Mucosa of rectum (tissue), 2 donors: ENCODE results near the gene ING4.

ENCODE experiments used
- H3K27ac ChIP-seq, 2 donors: one replicate each; pipeline ENCODE4 v1.7.0; 2013; ENCODE audit warnings: inconsistent platforms in 2 of 2, low read depth in 2 of 2, low read length in 2 of 2
- H3K27me3 ChIP-seq, 2 donors: one replicate each; pipeline ENCODE4 v1.7.0; 2013; ENCODE audit warnings: low read length in 2 of 2; ENCODE audit not compliant: control insufficient read depth in 2 of 2, insufficient read depth in 2 of 2
- H3K36me3 ChIP-seq, 2 donors: one replicate each; pipeline ENCODE4 v1.7.0; 2013; ENCODE audit warnings: low read length in 2 of 2; ENCODE audit not compliant: control insufficient read depth in 2 of 2, insufficient read depth in 2 of 2
- H3K4me1 ChIP-seq, 2 donors: one replicate each; pipeline ENCODE4 v1.7.0; 2013; ENCODE audit warnings: low read length in 2 of 2, mild to moderate bottlenecking in 1 of 2; ENCODE audit not compliant: control insufficient read depth in 2 of 2, insufficient read depth in 2 of 2
- H3K4me3 ChIP-seq, 2 donors: one replicate each; pipeline ENCODE4 v1.7.0; 2013; ENCODE audit warnings: low read length in 2 of 2
- H3K9ac ChIP-seq, 2 donors: one replicate each; pipeline ENCODE4 v1.7.0; 2013; ENCODE audit warnings: low read length in 2 of 2, low read depth in 1 of 2, mild to moderate bottlenecking in 1 of 2
- H3K9me3 ChIP-seq, 2 donors: one replicate each; pipeline ENCODE4 v1.7.0; 2013; ENCODE audit warnings: low read length in 2 of 2; ENCODE audit not compliant: control insufficient read depth in 2 of 2
- donor health status: healthy.
- donor health status: Normal muscosa, but diverticular disease.

ING4 gene

DNA sequence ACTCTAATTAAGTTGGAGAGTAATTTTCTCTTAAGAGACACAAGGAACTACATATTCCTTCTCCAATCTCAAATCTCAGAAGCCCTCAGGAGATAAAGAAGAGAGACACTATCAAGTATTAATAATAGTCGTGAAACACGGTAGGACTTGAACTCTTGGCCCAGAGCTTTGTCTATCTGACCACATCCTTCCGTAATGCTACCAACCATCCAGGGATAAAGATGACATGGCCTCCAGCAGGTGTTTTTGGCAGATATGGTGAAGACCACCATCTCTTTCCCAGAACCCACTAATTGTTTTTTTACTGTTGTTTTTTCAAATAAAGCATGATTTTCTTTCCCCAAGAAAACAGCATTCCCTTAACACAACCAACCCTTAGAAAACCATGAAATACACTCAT is 22.9 kb upstream of the ING4 start:
- H3K9me3 ChIP-seq, result no peaks in the 10 kb centered on the region
- no peaks in the 10 kb centered on the region for H3K27me3 ChIP-seq
- H3K27ac ChIP-seq, result no peak overlapping the region
- H3K4me1 ChIP-seq, result peaks cover 23 to 27% of the 10 kb centered on the region in 2 donors
- peaks cover 11 to 21% of the 10 kb centered on the region in 2 donors for H3K36me3 ChIP-seq
- no peak overlapping the region for H3K9ac ChIP-seq
- no peak overlapping the region for H3K4me3 ChIP-seq

DNA sequence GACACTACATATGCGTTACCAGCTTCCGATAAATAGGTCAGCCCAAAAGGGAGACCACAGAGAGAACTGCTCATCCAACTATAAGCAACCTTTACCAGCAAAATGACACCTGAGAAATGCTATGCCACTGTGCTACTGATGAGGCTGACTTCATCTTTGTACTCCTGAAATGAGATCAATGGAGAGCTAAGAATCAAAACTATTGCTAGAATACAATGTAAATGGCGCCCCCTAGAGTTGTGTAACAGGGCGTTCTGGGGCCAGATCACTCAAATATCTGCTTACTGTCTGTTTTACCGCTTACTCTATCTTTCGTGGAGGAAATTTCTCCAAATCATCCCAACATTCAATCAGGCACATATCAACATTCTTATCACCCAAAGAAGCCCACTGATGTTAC is 21.7 kb upstream of the ING4 start:
- Histone ChIP-seq H3K9me3 (no peaks in the 10 kb centered on the region), H3K36me3 (peaks cover 15 to 26% of the 10 kb centered on the region in 2 donors), H3K4me1 (peaks cover 14 to 21% of the 10 kb centered on the region in 2 donors), H3K27ac (no peak overlapping the region), H3K4me3 (no peak overlapping the region), H3K27me3 (no peaks in the 10 kb centered on the region), H3K9ac (no peak overlapping the region)

DNA sequence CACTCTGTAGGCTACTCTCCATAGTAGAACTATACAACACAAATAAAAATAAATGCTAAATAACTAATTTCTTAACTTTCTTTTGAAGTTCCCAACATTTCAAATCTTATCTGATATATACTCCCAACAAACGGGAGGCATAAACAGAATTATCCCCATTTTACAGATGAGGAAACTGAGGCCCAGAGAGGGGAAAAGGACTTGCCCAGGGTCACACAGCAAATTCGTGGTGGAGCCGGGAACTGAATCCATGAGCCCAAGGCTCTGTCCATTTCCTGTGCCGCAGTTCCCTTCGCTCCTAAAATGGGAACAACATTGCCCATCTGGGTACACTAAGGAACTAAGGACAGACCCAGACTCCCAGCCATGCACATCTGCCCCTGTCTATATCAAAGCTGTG is 14.0 kb upstream of the ING4 start:
- peak overlapping the region in 1 of 2 donors; percentile 5 for H3K9ac ChIP-seq
- peaks cover 79 to 80% of the 10 kb centered on the region in 2 donors for H3K36me3 ChIP-seq

GRCh38 chr12:6672143-6672542 is 9.2 kb upstream of the ING4 start:
- no peak overlapping the region for H3K9ac ChIP-seq
- no peak overlapping the region for H3K27ac ChIP-seq
- no peaks in the 10 kb centered on the region for H3K27me3 ChIP-seq
- H3K4me1 ChIP-seq, result no peaks in the 10 kb centered on the region
- H3K9me3 ChIP-seq, result no peaks in the 10 kb centered on the region
- no peak overlapping the region for H3K4me3 ChIP-seq
- peaks cover 86 to 90% of the 10 kb centered on the region in 2 donors for H3K36me3 ChIP-seq

More for the DNA sequence above, 14.0 kb upstream of the ING4 start:
- H3K27ac ChIP-seq, result no peak overlapping the region
- H3K27me3 ChIP-seq, result no peaks in the 10 kb centered on the region
- no peak overlapping the region for H3K4me3 ChIP-seq
- no peaks in the 10 kb centered on the region for H3K9me3 ChIP-seq
- H3K4me1 ChIP-seq, result no peaks in the 10 kb centered on the region

DNA sequence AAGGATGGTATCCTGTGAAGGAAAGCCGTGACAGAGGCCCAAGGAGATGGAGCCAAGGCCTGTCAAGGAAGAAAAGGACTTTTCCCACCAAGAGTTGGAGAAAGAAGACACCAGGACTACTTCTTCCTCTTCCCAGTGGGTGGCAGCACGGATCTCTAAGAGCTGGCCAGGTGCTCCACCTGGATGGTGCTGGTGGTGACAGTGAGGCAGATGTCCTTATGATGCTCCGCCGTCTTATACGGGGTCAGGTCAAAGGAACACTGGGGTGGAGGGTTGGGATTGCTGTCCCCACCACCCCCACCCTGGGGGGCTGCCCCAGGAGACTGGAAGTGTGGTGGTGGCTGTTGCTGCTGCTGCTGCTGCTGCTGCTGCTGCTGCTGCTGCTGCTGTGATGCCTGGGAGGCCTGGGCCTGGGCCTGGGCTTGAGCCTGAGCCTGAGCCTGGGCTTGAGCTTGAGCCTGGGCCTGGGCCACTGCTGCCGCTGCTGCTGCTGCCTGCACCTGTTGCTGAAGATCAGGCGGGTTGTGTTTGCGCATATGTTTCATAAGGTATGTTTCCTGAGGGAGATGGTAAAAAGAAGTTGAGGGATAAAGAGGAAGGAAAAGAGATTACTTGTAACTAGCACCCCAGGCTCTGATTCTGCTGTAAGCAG is 4.8 kb upstream of the ING4 start:
- H3K36me3 ChIP-seq, result peaks cover 55 to 56% of the 10 kb centered on the region in 2 donors
- no peak overlapping the region for H3K4me3 ChIP-seq
- no peaks in the 10 kb centered on the region for H3K27me3 ChIP-seq
- peaks cover 2 to 4% of the 10 kb centered on the region in 2 donors for H3K4me1 ChIP-seq
- H3K9ac ChIP-seq, result no peak overlapping the region
- H3K27ac ChIP-seq, result no peak overlapping the region
- no peaks in the 10 kb centered on the region for H3K9me3 ChIP-seq

DNA sequence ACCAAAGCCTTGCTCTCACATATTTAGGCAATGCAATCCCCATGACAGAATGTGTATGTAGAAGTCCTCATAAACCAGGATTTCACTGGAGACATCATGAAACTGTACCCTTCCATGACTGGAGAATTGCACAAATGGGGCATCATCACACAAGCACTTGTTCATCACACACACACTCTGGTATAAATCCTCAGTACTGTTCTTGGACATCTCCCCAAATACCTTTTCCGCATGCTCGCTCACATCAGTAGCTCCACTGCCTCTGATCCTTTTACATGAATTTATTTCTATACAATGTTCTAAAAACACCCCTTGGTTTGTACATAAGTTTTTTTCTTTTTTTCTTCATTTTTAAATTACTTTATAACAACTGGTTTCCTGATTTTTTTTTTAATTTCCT is 3.3 kb upstream of the ING4 start:
- H3K36me3 ChIP-seq, result peaks cover 41 to 42% of the 10 kb centered on the region in 2 donors

GRCh38 chr12:6664902-6665301 is 2.0 kb upstream of the ING4 start:
- H3K27ac ChIP-seq, result no peak overlapping the region
- H3K27me3 ChIP-seq, result no peaks in the 10 kb centered on the region
- H3K9ac ChIP-seq, result no peak overlapping the region
- peaks cover 29 to 30% of the 10 kb centered on the region in 2 donors for H3K36me3 ChIP-seq
- no peak overlapping the region for H3K4me3 ChIP-seq
- H3K4me1 ChIP-seq, result peaks cover 10 to 11% of the 10 kb centered on the region in 2 donors
- no peaks in the 10 kb centered on the region for H3K9me3 ChIP-seq

More for the DNA sequence above, 3.3 kb upstream of the ING4 start:
- Histone ChIP-seq H3K4me1 (peaks cover 10 to 11% of the 10 kb centered on the region in 2 donors), H3K4me3 (no peak overlapping the region), H3K27ac (no peak overlapping the region), H3K9me3 (no peaks in the 10 kb centered on the region), H3K9ac (no peak overlapping the region), H3K27me3 (no peaks in the 10 kb centered on the region)

GRCh38 chr12:6662602-6662905 is 365 bp downstream of the ING4 start:
- H3K27ac ChIP-seq, result peak overlapping the region; percentile 79 to 81
- H3K9ac ChIP-seq, result peak overlapping the region; percentile 78 to 82
- H3K27me3 ChIP-seq, result no peaks in the 10 kb centered on the region
- H3K36me3 ChIP-seq, result peaks cover 16 to 17% of the 10 kb centered on the region in 2 donors
- H3K4me3 ChIP-seq, result peak overlapping the region; percentile 96 to 99
- no peaks in the 10 kb centered on the region for H3K9me3 ChIP-seq
- H3K4me1 ChIP-seq, result peaks cover 10 to 11% of the 10 kb centered on the region in 2 donors

DNA sequence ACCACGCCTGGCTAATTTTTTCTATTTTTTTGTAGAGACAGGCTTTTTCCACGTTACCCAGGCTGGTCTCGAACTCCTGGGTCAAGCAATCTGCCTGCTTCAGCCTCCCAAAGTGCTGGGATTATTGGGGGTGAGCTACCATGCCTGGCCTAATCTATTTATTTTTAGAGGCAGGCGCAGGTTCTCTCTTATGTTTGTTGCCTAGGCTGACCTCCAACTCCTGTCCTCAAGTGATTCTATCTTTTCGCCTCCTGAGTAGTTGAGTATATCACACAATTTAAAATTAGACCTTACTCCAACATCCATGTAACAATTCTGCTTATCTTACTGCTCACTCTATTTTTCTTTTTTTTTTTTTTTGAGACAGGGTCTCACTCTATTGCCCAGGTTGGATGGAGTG is 8.9 kb downstream of the ING4 start:
- H3K4me1 ChIP-seq, result no peaks in the 10 kb centered on the region
- H3K9me3 ChIP-seq, result no peaks in the 10 kb centered on the region
- no peaks in the 10 kb centered on the region for H3K27me3 ChIP-seq
- H3K27ac ChIP-seq, result no peak overlapping the region
- H3K4me3 ChIP-seq, result no peak overlapping the region
- no peak overlapping the region for H3K9ac ChIP-seq
- H3K36me3 ChIP-seq, result peaks cover 48 to 57% of the 10 kb centered on the region in 2 donors

DNA sequence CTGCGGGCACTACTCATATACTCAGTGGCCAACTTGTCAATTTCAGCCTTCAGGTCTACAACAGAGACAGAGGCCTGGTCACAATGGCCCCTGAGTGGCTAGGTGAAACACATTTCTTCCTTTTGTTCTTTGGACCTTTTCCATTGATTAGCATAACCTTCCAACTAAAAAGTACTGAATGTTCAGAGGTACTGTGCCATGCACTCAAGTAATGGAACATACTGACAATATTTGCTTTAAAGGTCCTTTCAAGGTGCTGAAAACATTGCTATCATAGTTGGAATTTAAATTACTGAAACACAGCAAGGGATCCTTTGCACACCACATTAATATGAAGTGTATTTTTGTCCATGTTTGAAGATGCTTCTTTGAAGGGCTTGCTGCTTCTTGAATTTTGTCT is 9.6 kb downstream of the ING4 start:
- peaks cover 42 to 55% of the 10 kb centered on the region in 2 donors for H3K36me3 ChIP-seq
- H3K9ac ChIP-seq, result no peak overlapping the region
- H3K9me3 ChIP-seq, result no peaks in the 10 kb centered on the region
- no peaks in the 10 kb centered on the region for H3K27me3 ChIP-seq
- no peak overlapping the region for H3K4me3 ChIP-seq
- H3K27ac ChIP-seq, result no peak overlapping the region
- no peaks in the 10 kb centered on the region for H3K4me1 ChIP-seq
